ENCODE results near the gene ANKRD40CL. TPM values are rescaled to one million over a fixed set of nuclear protein-coding genes. Genes with fewer than 3 reads are reported as not detected.

ANKRD40CL gene
- total and polyA plus RNA-seq, 7 donors, result 60.4 to 234 (median 191) TPM; not detected in 4

GRCh38 chr17:50749245-50749644, 18.1 kb downstream of the ANKRD40CL start:
- no peaks in the 10 kb centered on the region for H3K27me3 ChIP-seq
- DNase-seq, result no peak
- TF ChIP-seq EP300 (IDR thresholded peaks at IDR 0.05) (no peak), CTCF (IDR thresholded peaks at IDR 0.05) (no peak), POLR2AphosphoS5 (IDR thresholded peaks at IDR 0.05) (no peak), POLR2A (IDR thresholded peaks at IDR 0.05) (no peak)
- intact Hi-C loops (cut with DNase I), result no loop called here
- no peak overlapping the region for H3K27ac ChIP-seq
- 84 to 87% methylated on average over 6 of the region's 6 CpGs for WGBS, 2 donors
- H3K4me1 ChIP-seq, result no peaks in the 10 kb centered on the region
- H3K9me3 ChIP-seq, result no peaks in the 10 kb centered on the region
- H3K36me3 ChIP-seq, result peaks cover 29 to 100% (median 69%) of the 10 kb centered on the region in 4 donors
- H3K4me3 ChIP-seq, result no peak overlapping the region

- H3K4me1 ChIP-seq, result no peaks in the 10 kb centered on the region
- 89 to 94% methylated on average over 12 of the region's 12 CpGs for WGBS, 2 donors
- no peak overlapping the region for H3K4me3 ChIP-seq
- intact Hi-C loops (cut with DNase I), result no loop called here
- peaks cover 53 to 100% (median 82%) of the 10 kb centered on the region in 4 donors for H3K36me3 ChIP-seq
- DNase-seq, result no peak
- no peaks in the 10 kb centered on the region for H3K27me3 ChIP-seq
- H3K9me3 ChIP-seq, result no peaks in the 10 kb centered on the region
- H3K27ac ChIP-seq, result no peak overlapping the region
- TF ChIP-seq EP300 (IDR thresholded peaks at IDR 0.05), result no peak
- TF ChIP-seq POLR2AphosphoS5 (IDR thresholded peaks at IDR 0.05), result no peak
- TF ChIP-seq CTCF (IDR thresholded peaks at IDR 0.05), result no peak
- no peak for TF ChIP-seq POLR2A (IDR thresholded peaks at IDR 0.05)
Measured at GRCh38 chr17:50745631-50746030, 21.7 kb downstream of the ANKRD40CL start.

GRCh38 chr17:50739098-50739497, 28.2 kb downstream of the ANKRD40CL start:
- no peak for DNase-seq
- Histone ChIP-seq H3K27me3 (no peaks in the 10 kb centered on the region), H3K36me3 (peaks cover 32 to 71% (median 45%) of the 10 kb centered on the region in 4 donors), H3K4me3 (no peak overlapping the region), H3K9me3 (no peaks in the 10 kb centered on the region), H3K27ac (no peak overlapping the region), H3K4me1 (peaks cover 0 to 28% (median 14%) of the 10 kb centered on the region in 4 donors)
- intact Hi-C loops (cut with DNase I), result no loop called here
- TF ChIP-seq POLR2AphosphoS5 (IDR thresholded peaks at IDR 0.05) (no peak), CTCF (IDR thresholded peaks at IDR 0.05) (no peak), EP300 (IDR thresholded peaks at IDR 0.05) (no peak)
- 45 to 58% methylated on average over 2 of the region's 2 CpGs for WGBS, 2 donors

- H3K36me3 ChIP-seq, result peaks cover 16 to 52% (median 26%) of the 10 kb centered on the region in 4 donors
- H3K4me3 ChIP-seq, result no peak overlapping the region
- H3K27ac ChIP-seq, result no peak overlapping the region
- H3K9me3 ChIP-seq, result no peaks in the 10 kb centered on the region
- DNase-seq, result no peak
- H3K4me1 ChIP-seq, result peaks cover 0 to 37% (median 21%) of the 10 kb centered on the region in 4 donors
- intact Hi-C loops (cut with DNase I), result no loop called here
- H3K27me3 ChIP-seq, result no peaks in the 10 kb centered on the region
- TF ChIP-seq EP300 (IDR thresholded peaks at IDR 0.05), result no peak
- no peak for TF ChIP-seq CTCF (IDR thresholded peaks at IDR 0.05)
- no peak for TF ChIP-seq POLR2A (IDR thresholded peaks at IDR 0.05)
- TF ChIP-seq POLR2AphosphoS5 (IDR thresholded peaks at IDR 0.05), result no peak
- 92% methylated on average over 2 of the region's 2 CpGs for WGBS, 2 donors
Measured at GRCh38 chr17:50737118-50737698, 30.1 kb downstream of the ANKRD40CL start.

DNA sequence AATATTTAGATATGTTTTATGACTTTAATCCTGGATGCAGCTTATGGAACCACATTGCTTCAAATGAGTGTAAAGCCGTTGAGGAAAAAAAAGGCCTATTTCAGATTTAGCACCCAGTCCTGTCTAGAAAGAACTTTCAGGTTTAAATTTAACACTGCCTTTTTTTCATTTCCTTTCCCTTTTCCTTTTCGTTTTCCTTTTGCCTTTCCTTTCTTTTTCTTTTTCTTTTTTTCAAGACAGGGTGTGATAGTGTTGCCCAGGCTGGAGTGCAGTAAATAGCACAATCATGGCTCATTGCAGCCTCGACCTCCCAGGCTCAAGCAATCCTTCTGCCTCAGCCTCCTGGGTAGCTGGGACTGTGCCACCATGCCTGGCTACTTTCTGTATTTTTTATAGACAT, 32.0 kb downstream of the ANKRD40CL start:
- H3K36me3 ChIP-seq, result peaks cover 0 to 33% (median 7%) of the 10 kb centered on the region in 4 donors
- 38 to 71% methylated on average over 3 of the region's 3 CpGs for WGBS, 2 donors
- H3K9me3 ChIP-seq, result no peaks in the 10 kb centered on the region
- intact Hi-C loops (cut with DNase I), result no loop called here
- no peaks in the 10 kb centered on the region for H3K27me3 ChIP-seq
- DNase-seq, result no peak
- H3K4me3 ChIP-seq, result no peak overlapping the region
- H3K4me1 ChIP-seq, result peaks cover 0 to 56% (median 40%) of the 10 kb centered on the region in 4 donors
- no peak for TF ChIP-seq EP300 (IDR thresholded peaks at IDR 0.05)
- TF ChIP-seq POLR2AphosphoS5 (IDR thresholded peaks at IDR 0.05), result no peak
- no peak for TF ChIP-seq POLR2A (IDR thresholded peaks at IDR 0.05)
- TF ChIP-seq CTCF (IDR thresholded peaks at IDR 0.05), result no peak
- no peak overlapping the region for H3K27ac ChIP-seq
